Activated CD8-positive, alpha-beta memory T cell treated with anti-CD3 and anti-CD28 coated beads, Interleukin-2, amount 10 ng/mL, durations not matched to agents 7 days and 5 days (primary cell): Measurements from ENCODE around the gene MYL2. TPM values are rescaled to one million over a fixed set of nuclear protein-coding genes. Genes with fewer than 3 reads are reported as not detected.

Experiments used
- ATAC-seq: fragments of 150-1000 bp; cut with Tn5 transposase; one replicate; pipeline ENCODE4 v1.10.0; 2021; ENCODE audit warnings: moderate library complexity
- CTCF ChIA-PET: fragments of 350-600 bp; sonication (Branson Sonifier 250); formaldehyde crosslinking; loops from one replicate; lab custom pipeline; 2021; ENCODE audit warnings: antibody characterized with exemption; lab: Charles Lee
- DNase-seq: peaks from one replicate; pipeline ENCODE4 v3.0.0-alpha.2; 2020
- H3K27ac Mint-ChIP-seq: one replicate; pipeline ENCODE4 v1.8.0; 2021; ENCODE audit warnings: mild to moderate bottlenecking, mixed read lengths
- H3K27me3 Mint-ChIP-seq: one replicate; pipeline ENCODE4 v1.8.0; 2021; ENCODE audit warnings: mixed read lengths
- H3K36me3 Mint-ChIP-seq: one replicate; pipeline ENCODE4 v1.8.0; 2021; ENCODE audit warnings: mild to moderate bottlenecking, mixed read lengths
- H3K4me1 Mint-ChIP-seq: one replicate; pipeline ENCODE4 v1.8.0; 2021; ENCODE audit warnings: mixed read lengths
- H3K4me3 Mint-ChIP-seq: one replicate; pipeline ENCODE4 v1.8.0; 2021; ENCODE audit warnings: mild to moderate bottlenecking, moderate library complexity, mixed read lengths
- H3K9me3 Mint-ChIP-seq: one replicate; pipeline ENCODE4 v1.8.0; 2022; ENCODE audit warnings: low read depth, mixed read lengths
- total RNA-seq, 2 experiments: library from RNA; stranded (reverse); gene quantifications; one replicate each; pipeline ENCODE4 v1.2.3, GENCODE V29; 2021

The MYL2 gene
- total RNA-seq, 2 experiments from 2014 or later, result not detected

DNA sequence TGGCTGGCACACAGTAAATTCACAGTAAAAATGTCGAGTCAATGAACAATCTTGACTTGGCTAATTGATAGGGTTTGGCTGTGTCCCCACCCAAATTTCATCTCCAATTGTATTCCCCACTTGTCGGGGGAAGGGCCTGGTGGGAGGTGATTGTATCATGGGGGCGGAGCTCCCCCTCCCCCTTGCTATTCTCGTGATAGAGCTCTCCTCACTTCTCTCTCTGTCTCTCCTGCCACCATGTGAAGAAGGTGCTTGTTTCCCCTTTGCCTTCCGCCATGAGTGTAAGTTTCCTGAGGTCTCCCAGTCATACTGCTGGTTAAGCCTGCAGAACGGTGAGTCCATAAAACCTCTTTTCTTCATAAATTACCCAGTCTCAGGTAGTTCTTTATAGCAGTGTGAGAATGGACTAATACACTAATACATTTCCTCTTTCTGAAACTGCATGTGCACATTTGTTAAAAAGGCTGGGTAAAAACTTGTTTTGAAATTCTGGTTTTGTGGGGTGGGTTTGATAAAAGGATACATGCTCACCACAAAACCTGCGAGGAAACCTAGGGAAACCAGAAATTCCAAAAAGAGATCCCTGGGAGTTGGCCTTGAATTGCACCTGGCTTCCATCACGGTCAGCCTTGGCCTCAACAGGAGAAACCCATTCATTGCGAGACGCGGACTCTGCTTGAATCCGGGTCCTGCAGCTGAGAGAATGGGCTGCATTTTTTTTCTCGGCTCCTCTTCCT is 16.2 kb upstream of the MYL2 start:
- ATAC-seq, result no peak
- no peaks in the 10 kb centered on the region for H3K9me3 Mint-ChIP-seq
- peaks cover 15% of the 10 kb centered on the region for H3K27me3 Mint-ChIP-seq
- CTCF ChIA-PET, result interaction anchor here (0.8 to 1.5 kb wide), 6 partner anchors 14 to 387 kb away, joined by 3 to 6 read pairs (median 4); no protein-coding TSS in a partner anchor
- no peak for DNase-seq
- no peak overlapping the region for H3K27ac Mint-ChIP-seq
- peaks cover 4% of the 10 kb centered on the region for H3K4me1 Mint-ChIP-seq
- H3K4me3 Mint-ChIP-seq, result no peak overlapping the region
- no peaks in the 10 kb centered on the region for H3K36me3 Mint-ChIP-seq

DNA sequence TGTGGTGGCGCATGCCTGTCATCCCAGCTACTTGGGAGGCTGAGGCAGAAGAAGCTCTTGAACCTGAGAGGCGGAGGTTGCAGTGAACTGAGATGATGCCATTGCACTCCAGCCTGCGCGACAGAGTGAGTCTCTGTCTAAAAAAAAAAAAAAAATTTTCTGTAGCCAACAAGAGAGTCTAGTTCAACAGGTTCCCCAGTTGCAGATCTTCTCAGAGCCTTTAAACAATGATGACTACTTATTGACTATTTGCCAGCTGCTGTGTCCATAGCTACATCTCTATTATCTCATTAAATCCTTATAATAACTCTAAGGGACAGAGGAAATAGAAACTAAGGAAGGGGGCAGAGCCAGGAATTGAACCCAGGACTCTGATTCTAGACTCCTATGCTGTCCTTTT is 15.2 kb upstream of the MYL2 start:
- DNase-seq (no peak), ATAC-seq (no peak)
- no peaks in the 10 kb centered on the region for H3K36me3 Mint-ChIP-seq
- H3K4me1 Mint-ChIP-seq, result peaks cover 4% of the 10 kb centered on the region
- H3K4me3 Mint-ChIP-seq, result no peak overlapping the region
- H3K27me3 Mint-ChIP-seq, result peaks cover 15% of the 10 kb centered on the region
- no peak overlapping the region for H3K27ac Mint-ChIP-seq
- no peaks in the 10 kb centered on the region for H3K9me3 Mint-ChIP-seq
- CTCF ChIA-PET, result interaction anchor here (0.7 kb wide), 1 partner anchor 21 kb away, joined by 4 read pairs; no protein-coding TSS in a partner anchor

DNA sequence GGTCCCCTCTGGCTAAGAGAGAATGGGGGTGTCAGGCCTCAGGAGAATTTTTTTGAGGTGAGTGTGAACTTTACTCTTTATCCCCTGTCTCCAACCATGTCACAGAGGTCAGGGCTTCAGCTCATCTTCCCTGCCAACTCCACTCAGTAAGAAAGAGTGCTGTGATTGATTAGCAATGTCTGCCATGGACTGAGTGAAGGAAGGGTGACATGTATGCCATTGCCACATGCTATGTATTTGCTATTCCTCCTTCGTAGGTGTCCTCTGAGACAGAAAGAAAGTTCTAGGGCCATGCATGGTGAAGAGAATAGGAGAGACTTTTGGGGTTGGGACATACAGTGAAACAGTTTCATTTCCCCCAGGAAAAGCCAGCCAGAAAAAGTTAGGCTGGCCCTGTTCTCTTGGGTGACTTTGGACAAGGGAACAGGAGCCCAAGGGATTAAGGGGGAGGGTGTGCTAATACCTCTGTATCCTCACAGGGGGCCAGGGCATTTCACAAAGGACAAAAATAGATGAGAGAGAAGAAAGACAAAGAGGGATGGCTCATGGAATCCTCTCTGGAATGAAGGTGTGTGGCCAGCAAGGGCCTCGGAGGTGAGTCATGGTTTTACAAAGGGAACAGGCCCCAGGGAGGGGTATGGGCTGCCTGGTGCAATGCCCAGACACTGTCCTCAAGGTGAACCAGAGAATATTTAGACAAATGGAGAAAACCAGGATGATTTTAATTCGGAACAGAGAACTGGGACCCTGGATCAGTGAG is 13.9 kb upstream of the MYL2 start:
- Mint-ChIP-seq H3K27me3 (peaks cover 11% of the 10 kb centered on the region), H3K36me3 (no peaks in the 10 kb centered on the region), H3K27ac (no peak overlapping the region), H3K4me3 (no peak overlapping the region), H3K4me1 (peaks cover 4% of the 10 kb centered on the region), H3K9me3 (no peaks in the 10 kb centered on the region)
- DNase-seq (no peak), ATAC-seq (no peak)
- CTCF ChIA-PET, result no interaction called here

DNA sequence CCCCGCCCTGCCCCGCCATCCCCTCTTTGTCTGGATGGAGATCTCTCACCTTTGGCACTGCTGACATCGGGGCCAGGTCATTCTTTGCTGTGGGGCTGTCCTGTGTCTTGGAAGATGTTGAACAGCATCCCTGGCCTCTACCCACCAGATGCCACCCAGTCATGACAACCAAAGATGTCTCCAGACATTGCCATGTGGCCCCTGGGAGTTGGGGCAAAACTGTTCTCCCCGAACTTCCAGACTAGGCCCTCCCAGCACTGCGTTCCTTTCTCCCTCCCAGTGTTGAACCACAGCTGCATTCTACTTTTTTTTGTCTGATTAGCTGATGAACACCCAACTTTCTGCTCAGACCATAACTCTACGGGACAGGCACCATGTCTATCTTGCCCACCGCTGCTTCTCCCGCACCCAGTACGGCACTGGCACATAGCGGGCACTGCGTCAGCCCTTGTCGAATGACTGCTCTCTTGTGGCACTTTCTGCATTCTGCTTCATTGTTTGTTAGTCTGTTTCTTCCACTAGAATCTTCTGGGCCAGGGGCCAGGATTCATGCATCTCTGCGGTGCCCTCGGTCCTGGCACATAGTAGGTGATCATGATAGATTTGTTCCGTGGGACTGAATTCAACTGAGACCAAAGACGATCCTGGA is 13.1 kb upstream of the MYL2 start:
- H3K9me3 Mint-ChIP-seq, result no peaks in the 10 kb centered on the region
- DNase-seq (no peak), ATAC-seq (no peak)
- CTCF ChIA-PET, result no interaction called here
- H3K27ac Mint-ChIP-seq, result no peak overlapping the region
- H3K36me3 Mint-ChIP-seq, result no peaks in the 10 kb centered on the region
- peaks cover 11% of the 10 kb centered on the region for H3K27me3 Mint-ChIP-seq
- H3K4me3 Mint-ChIP-seq, result no peak overlapping the region
- H3K4me1 Mint-ChIP-seq, result peaks cover 4% of the 10 kb centered on the region

DNA sequence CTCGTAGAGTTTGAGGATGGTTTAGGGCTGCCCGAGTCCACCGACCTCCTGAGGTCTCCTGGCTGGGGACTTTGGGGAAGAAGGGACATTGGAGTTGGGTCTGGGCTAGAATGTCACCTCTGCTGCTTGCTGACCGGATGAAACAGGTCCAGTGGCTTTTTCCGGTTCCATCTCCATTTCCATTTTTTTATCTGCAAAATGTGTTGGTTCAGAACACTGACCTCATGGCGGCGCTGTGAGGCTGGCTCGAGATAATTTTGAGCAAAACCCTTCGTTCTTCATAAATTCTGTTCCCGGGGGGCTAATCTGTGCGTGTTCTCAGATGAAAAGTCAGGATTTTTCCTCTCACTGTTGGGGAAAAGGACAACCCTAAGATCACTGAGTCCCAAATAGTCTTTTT is 11.7 kb upstream of the MYL2 start:
- Mint-ChIP-seq H3K27me3 (peaks cover 6% of the 10 kb centered on the region), H3K4me1 (peaks cover 2% of the 10 kb centered on the region), H3K27ac (no peak overlapping the region), H3K9me3 (no peaks in the 10 kb centered on the region), H3K36me3 (no peaks in the 10 kb centered on the region), H3K4me3 (no peak overlapping the region)
- no peak for ATAC-seq
- DNase-seq, result no peak
- CTCF ChIA-PET, result no interaction called here

DNA sequence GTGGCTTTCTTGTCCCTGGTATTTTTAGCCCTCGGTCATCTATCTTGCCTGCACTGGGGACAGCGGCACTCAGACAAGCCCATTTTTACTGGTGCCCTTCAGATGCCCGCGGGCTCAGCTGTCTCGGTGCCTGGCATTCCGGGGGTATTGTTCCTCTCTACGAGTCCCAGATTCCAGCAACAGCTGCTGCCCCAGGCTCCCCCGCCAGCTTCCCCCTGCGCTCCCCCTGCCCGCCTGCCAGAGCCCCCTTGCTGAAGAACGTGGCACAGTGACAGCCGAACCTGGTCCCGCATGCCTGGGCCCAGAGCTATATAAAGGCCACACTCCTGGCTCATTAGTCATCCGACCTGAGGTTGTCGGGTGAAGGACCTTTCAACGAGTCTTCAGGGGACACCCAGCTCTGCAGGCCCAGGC is 10.9 kb upstream of the MYL2 start:
- H3K4me3 Mint-ChIP-seq, result no peak overlapping the region
- ATAC-seq, result no peak
- no peaks in the 10 kb centered on the region for H3K4me1 Mint-ChIP-seq
- CTCF ChIA-PET, result no interaction called here
- H3K27me3 Mint-ChIP-seq, result peaks cover 4% of the 10 kb centered on the region
- H3K36me3 Mint-ChIP-seq, result no peaks in the 10 kb centered on the region
- no peak overlapping the region for H3K27ac Mint-ChIP-seq
- no peaks in the 10 kb centered on the region for H3K9me3 Mint-ChIP-seq
- DNase-seq, result no peak

DNA sequence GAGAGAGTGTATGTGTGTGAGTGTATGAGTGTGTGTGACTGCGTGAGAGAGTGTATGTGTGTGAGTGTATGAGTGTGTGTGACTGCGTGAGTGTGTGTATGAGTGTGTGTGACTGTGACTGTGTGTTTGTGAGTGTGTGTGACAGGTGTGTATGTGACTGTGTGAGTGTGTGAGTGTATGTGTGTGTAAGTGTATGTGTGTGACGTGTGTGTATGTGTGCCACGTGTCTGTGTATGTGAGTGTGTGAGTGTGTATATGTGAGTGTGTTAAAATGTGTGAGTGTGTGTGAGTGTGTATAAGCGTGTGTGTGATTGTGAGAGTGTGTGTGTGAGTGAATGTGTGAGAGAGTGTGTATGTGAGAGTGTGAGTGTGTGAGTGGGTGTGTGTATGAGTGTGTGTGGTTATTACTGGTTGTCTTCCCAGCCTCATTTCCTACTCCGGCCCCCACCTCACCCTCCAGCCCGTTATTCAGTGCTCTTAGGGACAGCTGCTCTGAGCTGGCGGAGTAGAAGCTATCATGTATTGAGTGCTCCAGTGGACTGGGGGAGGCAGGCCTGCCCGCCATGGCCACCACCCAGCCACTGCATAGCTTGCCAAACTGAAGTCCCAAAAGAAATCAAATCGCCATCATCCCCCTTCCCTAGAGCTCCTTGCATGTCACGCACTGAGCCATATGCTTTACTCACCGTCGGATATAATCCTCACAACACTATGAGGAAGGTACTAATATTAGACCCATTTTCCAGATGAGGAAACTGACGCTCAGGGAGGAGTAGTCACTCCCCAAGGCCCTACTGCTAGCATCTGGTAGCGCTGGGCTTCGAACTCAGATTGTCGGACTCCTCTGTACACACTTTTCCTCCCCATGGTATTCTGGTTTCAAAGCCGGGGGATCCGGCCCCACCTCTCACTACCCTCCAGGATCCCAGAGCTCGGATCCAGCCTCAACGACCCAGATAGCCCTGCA is 10.3 kb upstream of the MYL2 start:
- H3K4me1 Mint-ChIP-seq, result no peaks in the 10 kb centered on the region
- CTCF ChIA-PET, result no interaction called here
- H3K27ac Mint-ChIP-seq, result no peak overlapping the region
- no peak overlapping the region for H3K4me3 Mint-ChIP-seq
- peaks cover 9% of the 10 kb centered on the region for H3K27me3 Mint-ChIP-seq
- H3K36me3 Mint-ChIP-seq, result no peaks in the 10 kb centered on the region
- H3K9me3 Mint-ChIP-seq, result no peaks in the 10 kb centered on the region
- no peak for DNase-seq
- no peak for ATAC-seq

DNA sequence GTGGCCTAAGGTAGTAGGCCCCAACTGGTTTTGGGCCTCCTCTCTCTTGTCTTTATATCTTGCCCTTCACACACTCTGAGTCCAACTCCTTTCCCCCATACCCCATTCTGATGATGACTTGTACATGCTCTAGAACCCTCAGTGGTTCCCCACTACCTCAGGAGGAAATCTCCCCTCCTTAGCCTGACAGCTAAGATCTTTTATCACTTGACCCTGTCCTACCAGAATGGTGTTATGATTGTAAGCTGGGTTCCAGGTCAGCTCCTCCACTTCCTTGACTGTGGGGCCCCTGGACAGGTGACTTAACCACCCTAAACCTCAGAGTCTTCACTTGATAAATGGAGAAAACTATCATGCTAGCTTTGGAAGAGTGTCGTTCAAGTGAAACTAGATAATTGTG is 9.4 kb upstream of the MYL2 start:
- Mint-ChIP-seq H3K36me3 (no peaks in the 10 kb centered on the region), H3K4me3 (no peak overlapping the region), H3K9me3 (no peaks in the 10 kb centered on the region), H3K27me3 (peaks cover 14% of the 10 kb centered on the region), H3K4me1 (no peaks in the 10 kb centered on the region), H3K27ac (no peak overlapping the region)
- no peak for DNase-seq
- ATAC-seq, result no peak
- CTCF ChIA-PET, result interaction anchor here (1.1 kb wide), 1 partner anchor 11 kb away, joined by 3 read pairs; no protein-coding TSS in a partner anchor

DNA sequence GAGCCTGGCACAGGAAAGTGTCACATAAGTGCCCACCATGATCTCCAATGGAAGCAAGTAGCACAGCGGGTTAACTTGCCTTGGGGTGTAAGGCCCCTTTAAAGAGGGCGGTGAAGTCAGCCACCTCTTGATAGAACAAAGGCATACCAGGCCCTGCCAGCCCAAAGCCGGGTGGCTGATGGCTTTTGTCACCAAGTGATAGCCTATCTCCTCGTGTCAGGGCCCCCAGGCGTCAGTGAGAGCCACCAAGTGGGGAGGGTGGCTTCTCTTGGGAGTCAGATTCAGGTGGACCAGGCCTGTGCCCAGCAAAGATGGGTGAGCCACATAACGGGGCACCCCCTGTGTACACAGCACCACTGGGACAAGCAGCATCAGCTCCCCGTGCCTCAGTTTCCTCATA is 8.3 kb upstream of the MYL2 start:
- DNase-seq (no peak), ATAC-seq (no peak)
- H3K36me3 Mint-ChIP-seq, result no peaks in the 10 kb centered on the region
- H3K27me3 Mint-ChIP-seq, result peaks cover 14% of the 10 kb centered on the region
- no peaks in the 10 kb centered on the region for H3K4me1 Mint-ChIP-seq
- CTCF ChIA-PET, result no interaction called here
- H3K4me3 Mint-ChIP-seq, result no peak overlapping the region
- no peak overlapping the region for H3K27ac Mint-ChIP-seq
- no peaks in the 10 kb centered on the region for H3K9me3 Mint-ChIP-seq

DNA sequence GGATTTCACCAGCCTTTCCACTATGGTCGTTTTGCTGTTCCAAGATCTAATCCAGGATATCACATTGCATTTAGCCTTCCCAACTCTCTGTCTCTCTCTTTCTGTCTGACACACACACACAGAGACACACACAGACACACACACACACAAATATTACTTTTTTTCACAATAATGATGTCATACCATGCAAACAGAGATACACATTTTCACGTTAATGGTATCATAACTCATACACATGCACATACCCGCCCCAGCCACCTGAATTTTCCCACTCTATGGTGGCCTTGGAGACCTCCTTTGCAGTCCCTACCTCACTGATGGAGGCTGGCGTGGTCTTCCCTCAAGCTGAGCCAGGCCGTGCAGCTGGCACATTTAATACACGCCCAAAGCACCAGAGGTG is 7.2 kb upstream of the MYL2 start:
- CTCF ChIA-PET, result no interaction called here
- no peak for ATAC-seq
- no peaks in the 10 kb centered on the region for H3K9me3 Mint-ChIP-seq
- no peak for DNase-seq
- H3K27me3 Mint-ChIP-seq, result peaks cover 14% of the 10 kb centered on the region
- H3K36me3 Mint-ChIP-seq, result no peaks in the 10 kb centered on the region
- no peak overlapping the region for H3K27ac Mint-ChIP-seq
- no peak overlapping the region for H3K4me3 Mint-ChIP-seq
- H3K4me1 Mint-ChIP-seq, result no peaks in the 10 kb centered on the region

DNA sequence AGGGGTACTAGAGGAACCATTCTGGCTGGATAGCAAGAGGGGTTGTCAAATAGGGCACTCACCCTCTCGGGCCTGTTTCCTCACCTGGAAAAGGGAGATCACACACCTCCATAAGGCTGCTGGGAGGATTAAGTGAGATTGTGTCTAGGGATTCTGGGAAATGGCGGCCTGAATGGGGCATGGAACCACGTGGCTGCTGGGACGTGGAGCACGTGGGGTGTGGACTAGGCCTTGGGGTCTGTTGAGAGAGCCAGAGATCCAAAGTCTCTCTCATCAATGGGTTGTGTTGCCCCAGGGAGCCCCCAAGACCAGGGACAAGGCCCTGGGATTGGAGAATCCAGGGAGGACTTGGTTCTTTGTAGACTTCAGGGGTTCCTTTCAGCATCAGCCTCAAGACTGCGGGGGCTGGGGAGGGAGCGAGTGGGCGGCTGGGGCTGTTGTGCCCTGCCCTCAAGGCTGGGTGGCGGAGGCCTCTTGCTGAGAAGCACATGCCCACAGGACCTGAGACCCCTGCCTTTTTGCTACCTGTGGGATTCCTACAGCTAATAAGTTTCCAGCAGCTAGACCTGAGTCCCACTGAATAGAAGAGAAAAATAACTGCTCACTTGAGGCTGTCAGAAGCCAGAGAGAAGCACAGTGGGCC is 3.4 kb upstream of the MYL2 start:
- no peak overlapping the region for H3K4me3 Mint-ChIP-seq
- ATAC-seq (no peak), DNase-seq (no peak)
- peaks cover 14% of the 10 kb centered on the region for H3K27me3 Mint-ChIP-seq
- H3K36me3 Mint-ChIP-seq, result no peaks in the 10 kb centered on the region
- no peak overlapping the region for H3K27ac Mint-ChIP-seq
- CTCF ChIA-PET, result no interaction called here
- no peaks in the 10 kb centered on the region for H3K9me3 Mint-ChIP-seq
- no peaks in the 10 kb centered on the region for H3K4me1 Mint-ChIP-seq

DNA sequence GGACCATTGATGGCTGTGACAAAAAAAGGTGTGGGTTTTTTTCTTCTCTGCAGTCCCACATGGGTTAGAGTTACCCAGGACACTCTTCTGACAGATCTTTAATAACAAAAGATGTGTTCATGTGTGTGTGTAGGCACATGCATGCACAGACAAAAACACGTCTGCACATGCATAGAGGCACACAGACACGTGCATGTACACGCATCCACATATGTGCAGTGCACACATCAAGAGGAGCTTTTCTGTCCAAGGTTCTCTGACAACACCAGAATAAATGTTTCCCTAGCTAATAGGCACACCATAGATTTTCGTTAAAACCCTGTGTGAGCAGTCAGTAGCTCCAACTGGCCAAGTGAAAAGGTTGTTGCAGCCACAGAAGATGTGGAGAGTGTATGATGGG is 2.8 kb upstream of the MYL2 start:
- Mint-ChIP-seq H3K27ac (no peak overlapping the region), H3K36me3 (no peaks in the 10 kb centered on the region), H3K27me3 (peaks cover 14% of the 10 kb centered on the region), H3K9me3 (no peaks in the 10 kb centered on the region), H3K4me1 (no peaks in the 10 kb centered on the region), H3K4me3 (no peak overlapping the region)
- ATAC-seq, result no peak
- DNase-seq, result no peak
- CTCF ChIA-PET, result interaction anchor here (0.9 kb wide), 1 partner anchor 14 kb away, joined by 3 read pairs; no protein-coding TSS in a partner anchor
